ENCODE data around the gene AMPD3.

Gene AMPD3

GRCh38 chr11:10459029-10459970, 4.2 kb downstream of the AMPD3 start:
- in situ Hi-C loops (cut with MboI; ENCODE audit: low sequenced_read_pairs), result no loop called here

- in situ Hi-C loops (cut with MboI; ENCODE audit: low sequenced_read_pairs), result no loop called here
Measured at GRCh38 chr11:10460611-10461275, 5.7 kb downstream of the AMPD3 start.

- in situ Hi-C loops (cut with MboI; ENCODE audit: low sequenced_read_pairs), result no loop called here
Measured at GRCh38 chr11:10461276-10461790, 6.3 kb downstream of the AMPD3 start.

- in situ Hi-C loops (cut with MboI; ENCODE audit: low sequenced_read_pairs), result no loop called here
Measured at GRCh38 chr11:10462746-10463300, 7.8 kb downstream of the AMPD3 start.

GRCh38 chr11:10473371-10473770, 18.3 kb downstream of the AMPD3 start:
- in situ Hi-C loops (cut with MboI; ENCODE audit: low sequenced_read_pairs), result no loop called here

- in situ Hi-C loops (cut with MboI; ENCODE audit: low sequenced_read_pairs), result no loop called here
Measured at GRCh38 chr11:10474551-10474950, 19.5 kb downstream of the AMPD3 start.

GRCh38 chr11:10476342-10476741, 21.3 kb downstream of the AMPD3 start:
- in situ Hi-C loops (cut with MboI; ENCODE audit: low sequenced_read_pairs), result no loop called here

- in situ Hi-C loops (cut with MboI; ENCODE audit: low sequenced_read_pairs), result no loop called here
Measured at GRCh38 chr11:10476927-10477689, 22.0 kb downstream of the AMPD3 start.

- in situ Hi-C loops (cut with MboI; ENCODE audit: low sequenced_read_pairs), result no loop called here
Measured at GRCh38 chr11:10477690-10478046, 22.6 kb downstream of the AMPD3 start.

GRCh38 chr11:10478066-10478465, 23.0 kb downstream of the AMPD3 start:
- in situ Hi-C loops (cut with MboI; ENCODE audit: low sequenced_read_pairs), result no loop called here

GRCh38 chr11:10478574-10479550, 23.8 kb downstream of the AMPD3 start:
- in situ Hi-C loops (cut with MboI; ENCODE audit: low sequenced_read_pairs), result no loop called here

- in situ Hi-C loops (cut with MboI; ENCODE audit: low sequenced_read_pairs), result no loop called here
Measured at GRCh38 chr11:10480026-10480425, 25.0 kb downstream of the AMPD3 start.

GRCh38 chr11:10480760-10481159, 25.7 kb downstream of the AMPD3 start:
- in situ Hi-C loops (cut with MboI; ENCODE audit: low sequenced_read_pairs), result no loop called here

GRCh38 chr11:10481560-10482349, 26.7 kb downstream of the AMPD3 start:
- in situ Hi-C loops (cut with MboI; ENCODE audit: low sequenced_read_pairs), result no loop called here

- in situ Hi-C loops (cut with MboI; ENCODE audit: low sequenced_read_pairs), result no loop called here
Measured at GRCh38 chr11:10483174-10483573, 28.1 kb downstream of the AMPD3 start.

GRCh38 chr11:10483584-10483983, 28.5 kb downstream of the AMPD3 start:
- in situ Hi-C loops (cut with MboI; ENCODE audit: low sequenced_read_pairs), result no loop called here

GRCh38 chr11:10484461-10485180, 29.6 kb downstream of the AMPD3 start:
- in situ Hi-C loops (cut with MboI; ENCODE audit: low sequenced_read_pairs), result no loop called here

GRCh38 chr11:10485646-10486045, 30.6 kb downstream of the AMPD3 start:
- in situ Hi-C loops (cut with MboI; ENCODE audit: low sequenced_read_pairs), result no loop called here

Data from HL-60/S4 treated with retinoic acid at 250 ng/mL for 4 days and 3 days (cell line).